Skeletal muscle tissue (tissue), 4 donors: ENCODE measurements around the gene GBF1. TPM values are rescaled to one million over a fixed set of nuclear protein-coding genes. Genes with fewer than 3 reads are reported as not detected.

Experiments
- H3K27ac ChIP-seq: one replicate; pipeline ENCODE4 v1.7.0; 2013; ENCODE audit warnings: mild to moderate bottlenecking, low read depth, low read length, inconsistent platforms
- H3K27me3 ChIP-seq, 3 donors: one replicate each; pipeline ENCODE4 v1.7.0; 2013; ENCODE audit warnings: low read length in 3 of 3; ENCODE audit not compliant: control insufficient read depth in 3 of 3, insufficient read depth in 3 of 3
- H3K36me3 ChIP-seq, 3 donors: one replicate each; pipeline ENCODE4 v1.7.0; 2013; ENCODE audit warnings: low read length in 3 of 3; ENCODE audit not compliant: control insufficient read depth in 3 of 3, insufficient read depth in 3 of 3
- H3K4me1 ChIP-seq, 3 donors: one replicate each; pipeline ENCODE4 v1.7.0; 2013; ENCODE audit warnings: low read length in 3 of 3, mild to moderate bottlenecking in 3 of 3; ENCODE audit not compliant: control insufficient read depth in 3 of 3, insufficient read depth in 3 of 3
- H3K4me3 ChIP-seq, 3 donors: one replicate each; pipeline ENCODE4 v1.7.0; 2013; ENCODE audit warnings: low read length in 3 of 3
- H3K9ac ChIP-seq, 3 donors: one replicate each; pipeline ENCODE4 v1.7.0; 2013; ENCODE audit warnings: low read length in 3 of 3, mild to moderate bottlenecking in 3 of 3, moderate library complexity in 2 of 3, low read depth in 1 of 3
- H3K9me3 ChIP-seq, 3 donors: one replicate each; pipeline ENCODE4 v1.7.0; 2013; ENCODE audit warnings: low read length in 3 of 3; ENCODE audit not compliant: control insufficient read depth in 3 of 3
- total RNA-seq: library from RNA; depleted of rRNA; stranded (reverse); fragments of >200 nt; gene quantifications from one replicate; pipeline ENCODE4 v1.2.3, GENCODE V29; 2014
- donor health status: Osteomylitis.

The GBF1 gene
- total RNA-seq, 1 donor from 2014 or later = 17.7 TPM

DNA sequence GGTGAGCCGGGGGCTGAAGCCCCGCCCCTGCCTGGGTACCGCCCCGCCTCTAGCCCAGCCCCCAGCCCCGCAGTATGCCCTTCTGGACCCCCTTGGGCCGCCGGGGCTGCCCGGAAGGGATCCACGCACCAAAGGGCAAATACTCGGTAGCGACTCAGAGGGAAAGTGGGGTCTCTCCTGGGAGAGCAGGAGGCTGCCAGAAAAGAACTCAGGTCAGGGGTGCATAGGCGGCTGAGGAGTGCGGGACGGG is 176.1 kb downstream of the GBF1 start:
- H3K4me3 ChIP-seq = peak overlapping the region; percentile 81 to 99 (median 97)
- H3K9me3 ChIP-seq = no peaks in the 10 kb centered on the region
- H3K27ac ChIP-seq = peak overlapping the region; percentile 72
- peaks cover 33 to 38% (median 34%) of the 10 kb centered on the region in 3 donors for H3K4me1 ChIP-seq
- H3K36me3 ChIP-seq = peaks cover 17 to 20% (median 19%) of the 10 kb centered on the region in 3 donors
- H3K27me3 ChIP-seq = peaks cover 11 to 19% (median 17%) of the 10 kb centered on the region in 3 donors
- H3K9ac ChIP-seq = peak overlapping the region; percentile 92 to 94 (median 94)

DNA sequence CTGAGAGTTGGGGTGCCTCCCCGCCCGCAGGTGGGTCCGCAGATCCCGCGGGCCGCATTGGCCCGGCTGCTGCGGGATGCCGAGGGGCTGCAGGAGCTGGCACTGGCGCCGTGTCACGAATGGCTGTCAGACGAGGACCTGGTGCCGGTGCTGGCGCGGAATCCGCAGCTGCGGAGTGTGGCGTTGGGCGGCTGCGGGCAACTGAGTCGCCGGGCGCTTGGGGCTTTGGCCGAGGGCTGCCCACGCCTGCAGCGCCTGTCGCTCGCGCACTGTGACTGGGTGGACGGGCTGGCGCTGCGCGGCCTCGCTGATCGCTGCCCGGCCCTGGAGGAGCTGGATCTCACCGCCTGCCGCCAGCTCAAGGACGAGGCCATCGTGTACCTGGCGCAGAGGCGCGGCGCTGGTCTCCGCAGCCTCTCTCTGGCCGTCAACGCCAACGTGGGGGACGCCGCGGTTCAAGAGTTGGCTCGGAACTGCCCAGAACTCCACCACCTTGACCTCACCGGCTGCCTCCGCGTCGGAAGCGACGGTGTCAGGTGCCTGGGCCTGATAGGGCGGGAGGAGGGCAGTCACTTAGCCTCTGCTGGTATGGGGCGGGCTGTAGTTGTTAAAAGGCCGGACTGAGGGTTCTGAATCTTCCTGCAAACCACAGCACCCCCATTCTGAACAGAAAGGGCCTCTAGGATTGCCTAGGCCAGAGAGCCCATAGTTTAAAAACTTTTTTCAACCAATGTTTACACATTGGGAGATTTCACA is 176.6 kb downstream of the GBF1 start:
- peak overlapping the region; percentile 92 to 94 (median 94) for H3K9ac ChIP-seq

GRCh38 chr10:102422545-102423129 is 177.3 kb downstream of the GBF1 start:
- Histone ChIP-seq H3K9ac (peak overlapping the region; percentile 92 to 94 (median 94)), H3K4me1 (peaks cover 33 to 38% (median 34%) of the 10 kb centered on the region in 3 donors), H3K4me3 (peak overlapping the region; percentile 81 to 99 (median 97)), H3K9me3 (no peaks in the 10 kb centered on the region), H3K36me3 (peaks cover 19 to 22% (median 20%) of the 10 kb centered on the region in 3 donors), H3K27me3 (peaks cover 8 to 14% (median 11%) of the 10 kb centered on the region in 3 donors), H3K27ac (peak overlapping the region; percentile 72)

More for the DNA sequence above, 176.6 kb downstream of the GBF1 start:
- Histone ChIP-seq H3K4me3 (peak overlapping the region; percentile 81 to 99 (median 97)), H3K9me3 (no peaks in the 10 kb centered on the region), H3K36me3 (peaks cover 17 to 20% (median 19%) of the 10 kb centered on the region in 3 donors), H3K27me3 (peaks cover 8 to 18% (median 13%) of the 10 kb centered on the region in 3 donors), H3K27ac (peak overlapping the region; percentile 72), H3K4me1 (peaks cover 33 to 38% (median 34%) of the 10 kb centered on the region in 3 donors)

GRCh38 chr10:102423372-102423968 is 178.1 kb downstream of the GBF1 start:
- no peak overlapping the region for H3K27ac ChIP-seq
- no peak overlapping the region for H3K9ac ChIP-seq
- H3K27me3 ChIP-seq = peaks cover under 1 to 6% (median 5%) of the 10 kb centered on the region in 3 donors
- H3K9me3 ChIP-seq = no peaks in the 10 kb centered on the region
- peaks cover 33 to 38% (median 34%) of the 10 kb centered on the region in 3 donors for H3K4me1 ChIP-seq
- no peak overlapping the region for H3K4me3 ChIP-seq
- H3K36me3 ChIP-seq = peaks cover 19 to 22% (median 20%) of the 10 kb centered on the region in 3 donors

DNA sequence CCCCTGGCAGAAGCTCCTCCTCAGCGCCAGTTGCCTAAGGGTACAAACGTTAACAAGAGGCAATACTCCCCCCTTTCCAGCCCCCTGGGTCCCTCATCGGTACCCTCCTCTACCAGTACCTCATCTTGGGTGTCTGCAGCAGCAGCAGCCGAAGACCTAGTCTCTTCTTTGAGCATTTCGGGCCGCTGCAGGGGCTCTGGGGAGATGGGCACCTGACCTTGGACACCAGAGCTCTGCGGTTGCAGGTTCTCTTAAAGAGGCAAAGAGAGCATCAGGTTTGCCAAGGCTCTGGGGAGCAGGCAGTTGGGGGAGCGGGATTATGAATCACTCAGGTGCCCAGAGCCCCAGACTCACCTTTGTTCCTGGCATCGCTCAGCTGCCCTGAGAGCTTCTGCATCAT is 178.8 kb downstream of the GBF1 start:
- no peaks in the 10 kb centered on the region for H3K9me3 ChIP-seq

DNA sequence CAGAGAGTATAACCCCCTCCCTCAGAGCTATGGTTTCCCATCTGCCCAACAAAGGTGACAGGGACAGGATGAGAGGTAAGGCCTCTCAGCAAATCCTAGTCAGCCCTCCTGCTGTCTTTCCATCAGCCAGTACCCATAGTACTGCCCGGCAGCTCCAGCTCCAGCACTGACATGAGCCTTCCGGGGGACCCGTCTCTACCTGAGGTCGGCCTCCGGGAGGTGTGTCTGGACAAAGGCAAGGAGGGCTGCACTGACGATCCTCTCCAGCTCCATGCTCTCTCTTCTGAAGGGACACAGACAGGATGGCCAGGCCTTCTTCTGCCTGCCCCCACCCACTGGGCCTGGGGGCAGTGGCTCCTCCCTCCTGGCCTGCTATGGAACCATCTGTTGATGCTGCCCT is 179.6 kb downstream of the GBF1 start:
- H3K9ac ChIP-seq = no peak overlapping the region
- H3K4me1 ChIP-seq = peaks cover 22 to 26% (median 25%) of the 10 kb centered on the region in 3 donors

More for the DNA sequence above, 178.8 kb downstream of the GBF1 start:
- peaks cover 0 to 2% (median 0%) of the 10 kb centered on the region in 3 donors for H3K27me3 ChIP-seq
- peaks cover 19 to 22% (median 20%) of the 10 kb centered on the region in 3 donors for H3K36me3 ChIP-seq
- H3K9ac ChIP-seq = no peak overlapping the region
- no peak overlapping the region for H3K27ac ChIP-seq
- H3K4me1 ChIP-seq = peaks cover 29 to 34% (median 31%) of the 10 kb centered on the region in 3 donors
- H3K4me3 ChIP-seq = no peak overlapping the region

DNA sequence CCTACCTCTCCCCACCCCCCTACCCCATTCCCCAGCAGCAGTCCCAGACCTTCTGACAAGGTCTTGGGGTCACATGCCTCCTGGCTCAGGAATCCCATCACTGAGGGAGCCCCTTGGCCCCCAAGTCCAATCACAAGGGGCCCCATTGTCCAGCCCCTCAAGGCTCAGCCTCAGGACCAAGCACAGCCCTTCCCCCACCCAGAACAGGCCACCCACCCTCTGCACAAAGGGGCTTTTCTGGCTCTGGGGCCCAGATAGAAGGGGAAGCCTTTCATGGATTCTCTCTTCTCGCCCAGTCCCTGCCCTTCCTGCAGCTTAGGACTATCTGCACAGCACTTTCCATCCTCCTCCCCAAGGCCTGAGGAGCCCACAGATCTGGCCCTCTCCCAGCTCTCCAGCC is 180.1 kb downstream of the GBF1 start:
- H3K27me3 ChIP-seq = no peaks in the 10 kb centered on the region
- no peak overlapping the region for H3K4me3 ChIP-seq
- H3K4me1 ChIP-seq = peaks cover 17 to 22% (median 19%) of the 10 kb centered on the region in 3 donors
- H3K27ac ChIP-seq = no peak overlapping the region
- H3K36me3 ChIP-seq = peaks cover 19 to 22% (median 20%) of the 10 kb centered on the region in 3 donors
- H3K9ac ChIP-seq = no peak overlapping the region
- no peaks in the 10 kb centered on the region for H3K9me3 ChIP-seq

More for the DNA sequence above, 179.6 kb downstream of the GBF1 start:
- Histone ChIP-seq H3K36me3 (peaks cover 19 to 22% (median 20%) of the 10 kb centered on the region in 3 donors), H3K27me3 (no peaks in the 10 kb centered on the region), H3K9me3 (no peaks in the 10 kb centered on the region), H3K27ac (no peak overlapping the region), H3K4me3 (no peak overlapping the region)

DNA sequence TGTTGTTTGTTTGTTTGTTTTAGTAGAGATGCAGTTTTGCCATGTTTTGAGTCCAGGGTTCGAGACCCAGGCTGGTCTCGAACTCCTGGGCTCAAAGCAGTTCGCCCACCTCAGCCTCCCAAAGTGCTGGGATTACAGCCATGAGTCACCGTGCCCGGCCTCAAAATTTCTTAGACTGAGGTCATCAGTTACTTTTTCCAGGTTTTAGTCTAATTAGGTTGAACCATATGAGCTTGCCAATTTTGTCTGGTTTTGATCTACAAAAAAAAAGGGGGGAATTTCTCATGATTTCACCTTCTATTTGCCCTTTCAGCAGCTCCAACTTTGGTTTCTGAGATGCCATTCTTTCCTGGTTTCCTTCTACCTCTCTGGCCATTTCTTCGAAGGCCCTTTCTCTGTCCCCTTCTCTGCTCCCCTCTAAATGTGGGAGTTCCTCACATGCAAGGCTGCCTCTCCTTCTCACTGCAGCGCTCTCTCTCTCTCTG is 181.5 kb downstream of the GBF1 start:
- Histone ChIP-seq H3K9ac (no peak overlapping the region), H3K36me3 (peaks cover 19 to 22% (median 20%) of the 10 kb centered on the region in 3 donors), H3K9me3 (no peaks in the 10 kb centered on the region), H3K4me1 (peaks cover 21 to 23% (median 22%) of the 10 kb centered on the region in 3 donors), H3K27me3 (no peaks in the 10 kb centered on the region), H3K27ac (no peak overlapping the region), H3K4me3 (no peak overlapping the region)

DNA sequence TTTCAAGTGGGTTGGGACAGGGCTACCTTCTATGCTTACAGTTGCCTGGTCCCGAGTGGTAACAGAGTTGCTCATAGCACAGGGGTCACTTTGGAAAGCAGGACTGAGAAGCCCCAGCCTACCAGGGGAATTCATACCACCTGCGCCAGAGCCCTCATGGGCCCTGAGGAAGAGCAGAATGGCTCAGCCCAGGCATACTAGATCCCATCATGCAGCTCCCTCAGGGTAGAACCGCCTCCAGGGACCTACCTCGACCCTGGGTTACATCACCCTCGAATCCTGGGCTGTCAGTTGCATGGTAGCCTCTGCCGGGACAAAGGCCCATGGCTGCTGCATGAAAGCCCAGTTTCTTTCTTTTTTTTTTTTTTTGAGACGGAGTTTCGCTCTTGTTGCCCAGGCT is 184.1 kb downstream of the GBF1 start:
- Histone ChIP-seq H3K9ac (no peak overlapping the region), H3K27me3 (peaks cover 3 to 10% (median 5%) of the 10 kb centered on the region in 3 donors)

More for the DNA sequence above, 184.1 kb downstream of the GBF1 start:
- peaks cover 10 to 14% (median 13%) of the 10 kb centered on the region in 3 donors for H3K4me1 ChIP-seq
- H3K9me3 ChIP-seq = no peaks in the 10 kb centered on the region
- no peak overlapping the region for H3K4me3 ChIP-seq
- no peak overlapping the region for H3K27ac ChIP-seq
- peaks cover 4 to 8% (median 7%) of the 10 kb centered on the region in 3 donors for H3K36me3 ChIP-seq
